Measurements from ENCODE around the gene DLX2. TPM values are rescaled to one million over a fixed set of nuclear protein-coding genes. Genes with fewer than 3 reads are reported as not detected.
A peak's percentile ranks its signal among the peaks of the same experiment; 100 is the strongest.

Gene DLX2
- total and polyA plus RNA-seq, 5 donors from 2014 or later, result 0.47 TPM; not detected in 4

DNA sequence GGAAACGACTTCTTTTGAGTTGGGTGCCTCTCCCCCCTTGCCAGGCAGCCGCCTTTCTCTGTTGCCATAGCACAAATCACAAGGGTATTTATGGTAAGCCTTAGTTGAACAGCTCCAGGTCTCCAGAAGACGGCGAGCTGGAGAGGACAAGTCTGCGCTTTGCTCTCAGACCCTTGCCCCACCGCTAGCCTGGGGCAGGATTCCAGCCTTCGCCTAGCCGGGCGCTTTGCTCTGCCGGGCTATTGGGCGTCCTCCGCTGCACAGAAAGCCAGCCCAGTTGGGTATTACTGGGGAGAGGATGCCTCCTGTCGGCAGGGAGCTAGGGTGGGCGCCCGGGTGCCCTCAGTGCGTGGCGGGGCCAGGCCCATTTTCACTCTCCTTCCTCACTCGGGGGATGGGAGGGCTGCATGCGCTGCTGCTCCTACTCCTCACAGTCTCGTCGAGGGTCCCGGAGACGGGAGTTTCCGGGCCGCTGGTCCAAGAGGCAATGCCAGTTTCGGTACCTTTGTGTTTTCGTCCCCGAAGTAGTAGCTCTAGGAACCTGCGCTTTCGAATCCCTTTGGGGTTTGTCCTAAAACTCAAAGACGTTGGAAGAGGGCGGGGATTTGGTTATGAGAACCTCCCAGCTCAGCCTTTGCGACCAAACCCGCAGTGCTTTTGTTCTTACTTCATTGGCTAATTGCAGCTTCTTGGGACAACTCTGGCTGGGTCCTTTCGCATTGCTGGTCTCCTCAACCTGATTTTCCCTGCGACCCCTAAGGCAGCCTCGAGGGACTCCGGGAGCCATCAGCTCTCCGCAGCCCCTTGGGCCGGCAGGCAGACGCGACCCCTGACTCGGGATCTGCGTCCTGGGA is 3.6 kb upstream of the DLX2 start:
- H3K4me3 ChIP-seq (ENCODE audit: low read depth, low read length), result peak overlapping the region; percentile 13
- peaks cover 47% of the 10 kb centered on the region for H3K4me1 ChIP-seq (ENCODE audit: control insufficient read depth, insufficient read depth, low read length, poor library complexity, severe bottlenecking)
- DNase-seq (peak in 2 of 3 donors; percentile 48 to 56), ATAC-seq (ENCODE audit: low read depth in 2 of 2) (peak; percentile 32 to 42)
- no peak overlapping the region for H3K27ac Mint-ChIP-seq
- H3K4me1 Mint-ChIP-seq, result peaks cover 18 to 61% (median 38%) of the 10 kb centered on the region in 4 donors
- H3K27ac ChIP-seq (ENCODE audit: insufficient read depth, low read length, poor library complexity, severe bottlenecking), result no peak overlapping the region
- peaks cover 40% of the 10 kb centered on the region for H3K27me3 ChIP-seq (ENCODE audit: control insufficient read depth, insufficient read depth, low read length)
- H3K36me3 ChIP-seq (ENCODE audit: control insufficient read depth, insufficient read depth, low read length), result no peaks in the 10 kb centered on the region
- peak overlapping the region; percentile 10 to 80 (median 51) for H3K4me3 Mint-ChIP-seq
- no peaks in the 10 kb centered on the region for H3K9me3 ChIP-seq (ENCODE audit: control insufficient read depth in 2 of 2, low read length in 2 of 2)
- H3K9me3 Mint-ChIP-seq, result peaks cover 0 to 9% (median 2%) of the 10 kb centered on the region in 7 donors
- peaks cover 84% of the 10 kb centered on the region for H3K27me3 Mint-ChIP-seq
- peaks cover 6% of the 10 kb centered on the region for H3K36me3 Mint-ChIP-seq

DNA sequence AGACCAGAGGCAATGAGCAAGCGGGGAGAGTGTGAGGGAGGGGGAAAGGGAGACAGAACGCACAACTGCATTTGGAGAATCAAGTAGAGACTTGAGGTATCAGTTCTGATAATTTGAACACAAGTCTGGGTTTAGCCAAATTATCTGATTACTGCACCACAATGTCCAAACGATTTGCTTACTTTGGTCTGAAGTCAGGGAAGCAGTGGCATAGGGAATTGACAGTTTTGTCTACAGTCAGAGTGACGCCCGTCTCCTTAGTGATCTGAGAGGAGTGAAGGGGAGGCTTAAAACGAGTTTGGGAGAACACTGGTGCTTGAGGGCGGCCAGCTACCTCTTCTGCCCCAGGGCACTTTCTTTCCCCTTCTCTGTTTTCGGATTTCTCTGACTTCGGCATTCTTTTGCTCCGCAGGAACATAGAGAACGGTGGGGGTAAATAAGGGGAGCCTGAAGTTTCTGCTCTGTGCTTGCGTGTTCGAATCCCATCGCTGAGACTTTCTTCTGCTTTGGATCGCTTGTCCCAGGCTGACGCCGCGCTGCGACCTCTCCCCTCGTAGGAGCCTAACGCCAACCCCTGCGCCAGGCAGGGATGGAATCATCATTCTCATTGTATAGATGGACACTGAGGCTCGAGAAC is 2.9 kb upstream of the DLX2 start:
- Mint-ChIP-seq H3K4me1 (peaks cover 18 to 67% (median 40%) of the 10 kb centered on the region in 4 donors), H3K27ac (no peak overlapping the region), H3K36me3 (peaks cover 6% of the 10 kb centered on the region), H3K9me3 (peaks cover 0 to 9% (median 2%) of the 10 kb centered on the region in 7 donors), H3K4me3 (peak overlapping the region; percentile 26 to 80 (median 72)), H3K27me3 (peaks cover 89% of the 10 kb centered on the region)
- H3K4me1 ChIP-seq (ENCODE audit: control insufficient read depth, insufficient read depth, low read length, poor library complexity, severe bottlenecking), result peaks cover 54% of the 10 kb centered on the region
- no peak overlapping the region for H3K4me3 ChIP-seq (ENCODE audit: low read depth, low read length)
- no peaks in the 10 kb centered on the region for H3K9me3 ChIP-seq (ENCODE audit: control insufficient read depth in 2 of 2, low read length in 2 of 2)
- DNase-seq (no peak), ATAC-seq (ENCODE audit: low read depth in 2 of 2) (no peak)
- H3K27ac ChIP-seq (ENCODE audit: insufficient read depth, low read length, poor library complexity, severe bottlenecking), result no peak overlapping the region
- H3K36me3 ChIP-seq (ENCODE audit: control insufficient read depth, insufficient read depth, low read length), result no peaks in the 10 kb centered on the region
- peaks cover 46% of the 10 kb centered on the region for H3K27me3 ChIP-seq (ENCODE audit: control insufficient read depth, insufficient read depth, low read length)

DNA sequence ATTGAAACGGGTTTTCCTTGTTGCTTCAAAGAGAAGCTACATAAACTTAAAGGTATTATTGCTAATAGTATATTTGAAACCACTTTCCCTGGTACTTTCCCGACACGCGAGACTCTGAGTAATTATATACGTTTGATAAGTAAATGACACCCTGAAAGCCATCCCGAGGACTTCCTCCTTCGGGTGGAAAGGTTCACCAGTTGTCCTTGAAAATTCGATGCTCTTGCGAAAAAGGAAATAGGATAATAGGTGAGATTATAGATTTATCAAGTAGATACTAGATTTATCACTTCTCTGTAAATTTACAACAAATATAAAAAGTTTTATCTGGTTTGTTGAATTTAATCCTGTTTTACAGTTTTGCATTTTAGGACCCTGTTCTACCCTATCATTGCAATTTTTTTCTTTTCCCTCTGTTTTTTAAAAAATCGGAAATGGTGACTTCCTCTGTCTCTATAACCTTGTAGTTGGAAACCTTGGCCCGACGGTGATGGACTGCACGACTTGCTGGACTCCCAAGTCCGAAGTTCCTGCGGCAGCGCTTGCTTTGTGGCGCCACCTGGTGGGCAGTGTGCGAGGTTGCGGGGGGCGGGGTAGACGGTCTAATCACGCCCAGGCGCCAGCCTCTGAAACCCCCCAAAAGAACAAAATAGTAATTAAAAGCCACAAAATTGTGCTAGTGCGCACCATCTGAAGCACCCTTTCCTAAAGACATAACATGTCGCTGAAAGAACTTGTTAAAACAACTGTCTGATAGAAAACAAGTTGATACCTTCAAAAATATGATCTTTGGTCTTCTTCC is 972 bp upstream of the DLX2 start:
- DNase-seq (peak; percentile 39 to 74 (median 55)), ATAC-seq (ENCODE audit: low read depth in 2 of 2) (no peak)
- H3K36me3 ChIP-seq (ENCODE audit: control insufficient read depth, insufficient read depth, low read length), result no peaks in the 10 kb centered on the region
- Mint-ChIP-seq H3K9me3 (peaks cover 0 to 7% (median 2%) of the 10 kb centered on the region in 7 donors), H3K4me3 (peak overlapping the region; percentile 82 to 90 (median 88)), H3K36me3 (peaks cover 6% of the 10 kb centered on the region), H3K4me1 (peaks cover 19 to 72% (median 42%) of the 10 kb centered on the region in 4 donors), H3K27ac (peak overlapping the region in 2 of 3 donors; percentile 14 to 38), H3K27me3 (peaks cover 82% of the 10 kb centered on the region)
- peaks cover 51% of the 10 kb centered on the region for H3K27me3 ChIP-seq (ENCODE audit: control insufficient read depth, insufficient read depth, low read length)
- peaks cover 71% of the 10 kb centered on the region for H3K4me1 ChIP-seq (ENCODE audit: control insufficient read depth, insufficient read depth, low read length, poor library complexity, severe bottlenecking)
- no peaks in the 10 kb centered on the region for H3K9me3 ChIP-seq (ENCODE audit: control insufficient read depth in 2 of 2, low read length in 2 of 2)
- H3K4me3 ChIP-seq (ENCODE audit: low read depth, low read length), result peak overlapping the region; percentile 58
- H3K27ac ChIP-seq (ENCODE audit: insufficient read depth, low read length, poor library complexity, severe bottlenecking), result no peak overlapping the region

- peak; percentile 22 to 29 for ATAC-seq (ENCODE audit: low read depth in 2 of 2)
- Mint-ChIP-seq H3K4me3 (peak overlapping the region; percentile 82 to 90 (median 88)), H3K4me1 (peaks cover 24 to 66% (median 37%) of the 10 kb centered on the region in 4 donors), H3K9me3 (peaks cover 0 to 6% (median 1%) of the 10 kb centered on the region in 7 donors), H3K27ac (peak overlapping the region; percentile 17 to 94 (median 60)), H3K27me3 (peaks cover 82% of the 10 kb centered on the region), H3K36me3 (peaks cover 6% of the 10 kb centered on the region)
- Histone ChIP-seq H3K9me3 (ENCODE audit: control insufficient read depth in 2 of 2, low read length in 2 of 2) (no peaks in the 10 kb centered on the region), H3K4me3 (ENCODE audit: low read depth, low read length) (peak overlapping the region; percentile 19), H3K4me1 (ENCODE audit: control insufficient read depth, insufficient read depth, low read length, poor library complexity, severe bottlenecking) (peaks cover 85% of the 10 kb centered on the region), H3K27me3 (ENCODE audit: control insufficient read depth, insufficient read depth, low read length) (peaks cover 56% of the 10 kb centered on the region), H3K36me3 (ENCODE audit: control insufficient read depth, insufficient read depth, low read length) (no peaks in the 10 kb centered on the region), H3K27ac (ENCODE audit: insufficient read depth, low read length, poor library complexity, severe bottlenecking) (no peak overlapping the region)
- DNase-seq, result peak in 1 of 3 donors; percentile 58
Observed at GRCh38 chr2:172101821-172102390, 794 bp downstream of the DLX2 start.

GRCh38 chr2:172100935-172101820 is 1.5 kb downstream of the DLX2 start:
- no peak for ATAC-seq (ENCODE audit: low read depth in 2 of 2)
- H3K27me3 Mint-ChIP-seq, result peaks cover 82% of the 10 kb centered on the region
- H3K4me1 Mint-ChIP-seq, result peaks cover 23 to 65% (median 38%) of the 10 kb centered on the region in 4 donors
- Histone ChIP-seq H3K27ac (ENCODE audit: insufficient read depth, low read length, poor library complexity, severe bottlenecking) (no peak overlapping the region), H3K4me3 (ENCODE audit: low read depth, low read length) (peak overlapping the region; percentile 19), H3K9me3 (ENCODE audit: control insufficient read depth in 2 of 2, low read length in 2 of 2) (no peaks in the 10 kb centered on the region), H3K36me3 (ENCODE audit: control insufficient read depth, insufficient read depth, low read length) (no peaks in the 10 kb centered on the region), H3K4me1 (ENCODE audit: control insufficient read depth, insufficient read depth, low read length, poor library complexity, severe bottlenecking) (peaks cover 85% of the 10 kb centered on the region), H3K27me3 (ENCODE audit: control insufficient read depth, insufficient read depth, low read length) (peaks cover 52% of the 10 kb centered on the region)
- DNase-seq, result peak in 1 of 3 donors; percentile 38
- peaks cover 6% of the 10 kb centered on the region for H3K36me3 Mint-ChIP-seq
- H3K27ac Mint-ChIP-seq, result peak overlapping the region in 2 of 3 donors; percentile 60 to 87
- H3K9me3 Mint-ChIP-seq, result peaks cover 0 to 6% (median 1%) of the 10 kb centered on the region in 7 donors
- peak overlapping the region; percentile 82 to 90 (median 88) for H3K4me3 Mint-ChIP-seq

GRCh38 chr2:172100080-172100934 is 2.4 kb downstream of the DLX2 start:
- Histone ChIP-seq H3K4me1 (ENCODE audit: control insufficient read depth, insufficient read depth, low read length, poor library complexity, severe bottlenecking) (peaks cover 90% of the 10 kb centered on the region), H3K9me3 (ENCODE audit: control insufficient read depth in 2 of 2, low read length in 2 of 2) (no peaks in the 10 kb centered on the region), H3K36me3 (ENCODE audit: control insufficient read depth, insufficient read depth, low read length) (no peaks in the 10 kb centered on the region), H3K27ac (ENCODE audit: insufficient read depth, low read length, poor library complexity, severe bottlenecking) (no peak overlapping the region), H3K4me3 (ENCODE audit: low read depth, low read length) (no peak overlapping the region), H3K27me3 (ENCODE audit: control insufficient read depth, insufficient read depth, low read length) (peaks cover 50% of the 10 kb centered on the region)
- peaks cover 6% of the 10 kb centered on the region for H3K36me3 Mint-ChIP-seq
- peaks cover 0 to 9% (median 1%) of the 10 kb centered on the region in 7 donors for H3K9me3 Mint-ChIP-seq
- peak overlapping the region in 1 of 3 donors; percentile 87 for H3K27ac Mint-ChIP-seq
- H3K27me3 Mint-ChIP-seq, result peaks cover 82% of the 10 kb centered on the region
- peak overlapping the region; percentile 59 to 90 (median 88) for H3K4me3 Mint-ChIP-seq
- DNase-seq (peak in 1 of 3 donors; percentile 30), ATAC-seq (ENCODE audit: low read depth in 2 of 2) (no peak)
- peaks cover 23 to 65% (median 41%) of the 10 kb centered on the region in 4 donors for H3K4me1 Mint-ChIP-seq

All from CD4-positive, CD25-positive, alpha-beta regulatory T cell (primary cell).